Mesendoderm (in vitro differentiated cells): ENCODE measurements around the gene NRXN3.

Experiments used
- DNase-seq: peaks from one replicate; pipeline ENCODE4 v3.0.0; 2013
- H2AK5ac ChIP-seq: 2 replicates; pipeline ENCODE4 v1.6.1; 2013; ENCODE audit warnings: low read length, inconsistent platforms
- H2BK120ac ChIP-seq: 2 replicates; pipeline ENCODE4 v1.6.1; 2013; ENCODE audit warnings: low read depth, mild to moderate bottlenecking, low read length, moderate library complexity, mixed read lengths
- H2BK15ac ChIP-seq: replicated peaks from 2 replicates; pipeline ENCODE4 v1.6.1; 2013; ENCODE audit warnings: low read depth, mild to moderate bottlenecking, moderate library complexity
- H2BK5ac ChIP-seq: 2 replicates; pipeline ENCODE4 v1.6.1; 2013; ENCODE audit warnings: low read length, inconsistent platforms
- H3K18ac ChIP-seq: 2 replicates; pipeline ENCODE4 v1.6.1; 2013; ENCODE audit warnings: mild to moderate bottlenecking, low read length, mixed read lengths
- H3K23ac ChIP-seq: one replicate; pipeline ENCODE4 v1.6.1; 2013; ENCODE audit warnings: low read length
- H3K27ac ChIP-seq: 2 replicates; pipeline ENCODE4 v1.5.1; 2013; ENCODE audit warnings: low read depth, mild to moderate bottlenecking, inconsistent platforms, low read length, moderate library complexity
- H3K27me3 ChIP-seq: 2 replicates; pipeline ENCODE4 v1.6.1; 2013; ENCODE audit warnings: low read length, control low read depth, mild to moderate bottlenecking, inconsistent platforms; ENCODE audit not compliant: insufficient read depth, poor library complexity
- H3K36me3 ChIP-seq: 2 replicates; pipeline ENCODE4 v1.6.1; 2013; ENCODE audit warnings: low read length, inconsistent platforms; ENCODE audit not compliant: control insufficient read depth, insufficient read depth
- H3K4ac ChIP-seq: one replicate; pipeline ENCODE4 v1.6.1; 2013; ENCODE audit warnings: low read depth, mild to moderate bottlenecking, low read length, moderate library complexity
- H3K4me1 ChIP-seq: 2 replicates; pipeline ENCODE4 v1.6.1; 2013; ENCODE audit warnings: low read depth, low read length, inconsistent platforms; ENCODE audit not compliant: control insufficient read depth
- H3K4me2 ChIP-seq: 2 replicates; pipeline ENCODE4 v1.6.1; 2013; ENCODE audit warnings: low read length
- H3K4me3 ChIP-seq: 2 replicates; pipeline ENCODE4 v1.5.1; 2013; ENCODE audit warnings: mild to moderate bottlenecking, low read length
- H3K56ac ChIP-seq: one replicate; pipeline ENCODE4 v1.6.1; 2013; ENCODE audit warnings: low read length
- H3K79me1 ChIP-seq: 2 replicates; pipeline ENCODE4 v1.6.1; 2013; ENCODE audit warnings: low read length, inconsistent platforms
- H3K79me2 ChIP-seq: 2 replicates; pipeline ENCODE4 v1.6.1; 2013; ENCODE audit warnings: mild to moderate bottlenecking, low read length; ENCODE audit not compliant: control insufficient read depth, insufficient read depth
- H3K9ac ChIP-seq: 2 replicates; pipeline ENCODE4 v1.6.1; 2013; ENCODE audit warnings: low read length, inconsistent platforms
- H4K5ac ChIP-seq: one replicate; pipeline ENCODE4 v1.6.1; 2013; ENCODE audit warnings: low read length
- H4K8ac ChIP-seq: one replicate; pipeline ENCODE4 v1.6.1; 2013; ENCODE audit warnings: low read depth, mild to moderate bottlenecking, control low read depth, low read length, moderate library complexity
- WGBS: extraction: QIAGEN DNeasy Blood & Tissue Kit; methylation state at CpG from one replicate; pipeline ENCODE4 v1.1.7; 2013; ENCODE audit warnings: low lambda C conversion rate, missing lambda C conversion rate; ENCODE audit not compliant: insufficient coverage; ENCODE audit errors: extremely low coverage; 5-methylcytosine and 5-hydroxymethylcytosine counted together

NRXN3 gene

GRCh38 chr14:78398216-78398615 lies 228.0 kb downstream of the NRXN3 start:
- H3K4me1 ChIP-seq: no peaks in the 10 kb centered on the region
- H2AK5ac ChIP-seq: no peak overlapping the region
- no peaks in the 10 kb centered on the region for H3K79me1 ChIP-seq
- H3K27me3 ChIP-seq: no peaks in the 10 kb centered on the region
- no peak overlapping the region for H3K4me2 ChIP-seq
- H3K36me3 ChIP-seq: no peaks in the 10 kb centered on the region
- no peak overlapping the region for H3K56ac ChIP-seq
- H3K9ac ChIP-seq: no peak overlapping the region
- no peak overlapping the region for H2BK15ac ChIP-seq
- H3K4ac ChIP-seq: no peak overlapping the region
- H4K5ac ChIP-seq: no peak overlapping the region
- no peak overlapping the region for H2BK5ac ChIP-seq
- H2BK120ac ChIP-seq: no peak overlapping the region
- no peaks in the 10 kb centered on the region for H3K79me2 ChIP-seq
- WGBS: no CpG with 5 or more reads among the region's 1 CpG
- H3K18ac ChIP-seq: no peak overlapping the region
- H3K4me3 ChIP-seq: no peak overlapping the region
- DNase-seq: no peak
- H3K27ac ChIP-seq: no peak overlapping the region
- no peak overlapping the region for H3K23ac ChIP-seq
- H4K8ac ChIP-seq: no peak overlapping the region

GRCh38 chr14:78399316-78399889 lies 229.2 kb downstream of the NRXN3 start:
- no CpG with 5 or more reads among the region's 3 CpGs for WGBS
- Histone ChIP-seq H2BK15ac (no peak overlapping the region), H2BK5ac (no peak overlapping the region), H4K8ac (no peak overlapping the region), H2BK120ac (no peak overlapping the region), H2AK5ac (no peak overlapping the region), H3K18ac (no peak overlapping the region), H3K36me3 (no peaks in the 10 kb centered on the region), H3K9ac (no peak overlapping the region), H3K4me1 (peaks cover 4% of the 10 kb centered on the region), H3K23ac (no peak overlapping the region), H3K79me2 (no peaks in the 10 kb centered on the region), H3K27ac (no peak overlapping the region), H3K4me2 (no peak overlapping the region), H3K27me3 (no peaks in the 10 kb centered on the region), H3K4me3 (no peak overlapping the region), H4K5ac (no peak overlapping the region), H3K79me1 (no peaks in the 10 kb centered on the region), H3K4ac (no peak overlapping the region), H3K56ac (no peak overlapping the region)
- peak; percentile 37 for DNase-seq

- Histone ChIP-seq H3K4me1 (peaks cover 4% of the 10 kb centered on the region), H3K36me3 (no peaks in the 10 kb centered on the region), H2AK5ac (no peak overlapping the region), H3K56ac (no peak overlapping the region), H3K4ac (no peak overlapping the region), H2BK120ac (no peak overlapping the region), H3K4me2 (no peak overlapping the region), H3K9ac (no peak overlapping the region), H2BK15ac (no peak overlapping the region), H3K23ac (no peak overlapping the region), H2BK5ac (no peak overlapping the region), H3K18ac (no peak overlapping the region), H4K5ac (no peak overlapping the region), H3K4me3 (no peak overlapping the region), H4K8ac (no peak overlapping the region), H3K27me3 (no peaks in the 10 kb centered on the region), H3K79me1 (no peaks in the 10 kb centered on the region), H3K27ac (no peak overlapping the region), H3K79me2 (no peaks in the 10 kb centered on the region)
- no CpG with 5 or more reads among the region's 3 CpGs for WGBS
- no peak for DNase-seq
Measured at GRCh38 chr14:78401866-78402265, 231.7 kb downstream of the NRXN3 start.

GRCh38 chr14:78403278-78403815 lies 233.2 kb downstream of the NRXN3 start:
- Histone ChIP-seq H2BK5ac (no peak overlapping the region), H3K27me3 (no peaks in the 10 kb centered on the region), H3K4me1 (peaks cover 4% of the 10 kb centered on the region), H3K18ac (no peak overlapping the region), H2BK120ac (no peak overlapping the region), H3K4ac (no peak overlapping the region), H3K79me1 (no peaks in the 10 kb centered on the region), H4K5ac (no peak overlapping the region), H4K8ac (no peak overlapping the region), H3K27ac (no peak overlapping the region), H2BK15ac (no peak overlapping the region), H3K4me2 (no peak overlapping the region), H3K56ac (no peak overlapping the region), H2AK5ac (no peak overlapping the region), H3K9ac (no peak overlapping the region), H3K23ac (no peak overlapping the region), H3K4me3 (no peak overlapping the region), H3K79me2 (no peaks in the 10 kb centered on the region), H3K36me3 (no peaks in the 10 kb centered on the region)
- peak; percentile 74 for DNase-seq
- WGBS: no CpG with 5 or more reads among the region's 8 CpGs

GRCh38 chr14:78405079-78405856 lies 235.1 kb downstream of the NRXN3 start:
- H3K27me3 ChIP-seq: no peaks in the 10 kb centered on the region
- no peak overlapping the region for H3K27ac ChIP-seq
- H4K5ac ChIP-seq: no peak overlapping the region
- no CpG with 5 or more reads among the region's 6 CpGs for WGBS
- no peak overlapping the region for H2BK15ac ChIP-seq
- H3K4ac ChIP-seq: no peak overlapping the region
- H3K23ac ChIP-seq: no peak overlapping the region
- H3K79me1 ChIP-seq: no peaks in the 10 kb centered on the region
- no peak overlapping the region for H3K4me2 ChIP-seq
- H3K4me3 ChIP-seq: no peak overlapping the region
- no peaks in the 10 kb centered on the region for H3K36me3 ChIP-seq
- no peak overlapping the region for H3K56ac ChIP-seq
- H2BK5ac ChIP-seq: no peak overlapping the region
- peaks cover 4% of the 10 kb centered on the region for H3K4me1 ChIP-seq
- no peaks in the 10 kb centered on the region for H3K79me2 ChIP-seq
- H2AK5ac ChIP-seq: no peak overlapping the region
- H3K18ac ChIP-seq: no peak overlapping the region
- no peak overlapping the region for H2BK120ac ChIP-seq
- DNase-seq: peak; percentile 19
- H3K9ac ChIP-seq: no peak overlapping the region
- no peak overlapping the region for H4K8ac ChIP-seq
